CD14-positive monocyte (primary cell): ENCODE measurements around the gene EFCAB13. TPM values are rescaled to one million over a fixed set of nuclear protein-coding genes. Genes with fewer than 3 reads are reported as not detected.

Source experiments
- DNase-seq, 3 donors: peaks; one replicate each; pipeline ENCODE4 v3.0.0-alpha.2; 2011 to 2022
- H2AFZ ChIP-seq: 2 replicates; pipeline ENCODE4 v1.6.0; 2012; ENCODE audit warnings: mild to moderate bottlenecking, low read depth, low read length, inconsistent platforms; ENCODE audit not compliant: insufficient read depth, poor library complexity, severe bottlenecking
- H3K27ac ChIP-seq, 2 donors: 1 replicate in 1 of 2; 2 replicates in 1 of 2; pipeline ENCODE4 v1.5.1; 2012 to 2013; ENCODE audit warnings: low read length in 2 of 2, control low read depth in 1 of 2, inconsistent platforms in 1 of 2, low read depth in 1 of 2, mild to moderate bottlenecking in 1 of 2
- H3K27me3 ChIP-seq, 2 donors: one replicate each; pipeline versions ENCODE4 v1.6.0 to v1.6.1; 2011 to 2013; ENCODE audit warnings: low read length in 2 of 2; ENCODE audit not compliant: control insufficient read depth in 2 of 2, insufficient read depth in 2 of 2
- H3K36me3 ChIP-seq, 2 donors: replicated peaks in 1 of 2; 1 replicate in 1 of 2; 2 replicates in 1 of 2; pipeline versions ENCODE4 v1.5.1 to v1.6.1; 2012 to 2013; ENCODE audit warnings: low read length in 2 of 2, control low read depth in 1 of 2, inconsistent platforms in 1 of 2, mild to moderate bottlenecking in 1 of 2; ENCODE audit not compliant: insufficient read depth in 2 of 2, control insufficient read depth in 1 of 2
- H3K4me1 ChIP-seq, 2 donors: 1 replicate in 1 of 2; 2 replicates in 1 of 2; pipeline versions ENCODE4 v1.5.1 to v1.6.1; 2012 to 2013; ENCODE audit warnings: low read length in 2 of 2, control low read depth in 1 of 2, inconsistent platforms in 1 of 2, mild to moderate bottlenecking in 1 of 2, moderate library complexity in 1 of 2; ENCODE audit not compliant: insufficient read depth in 2 of 2, control insufficient read depth in 1 of 2
- H3K4me2 ChIP-seq: replicated peaks from 2 replicates; pipeline ENCODE3; 2012; ENCODE audit warnings: low read length, moderate library complexity, mild to moderate bottlenecking; ENCODE audit not compliant: poor library complexity, severe bottlenecking; ENCODE audit errors: extremely low read depth
- H3K4me3 ChIP-seq, 3 experiments: fragments of 200-600 bp in 1 of 3; sonication (generic) in 1 of 3; replicated peaks in 1 of 3; 1 replicate in 2 of 3; 2 replicates in 1 of 3; pipeline ENCODE4 v1.5.1; 2011 to 2013; ENCODE audit warnings: low read length in 3 of 3, mild to moderate bottlenecking in 3 of 3, control low read depth in 2 of 3, low read depth in 2 of 3, inconsistent platforms in 1 of 3, moderate library complexity in 1 of 3
- H3K79me2 ChIP-seq: 2 replicates; pipeline ENCODE4 v1.6.0; 2012; ENCODE audit warnings: mild to moderate bottlenecking, control low read depth, inconsistent platforms, low read length, moderate library complexity; ENCODE audit not compliant: insufficient read depth
- H3K9ac ChIP-seq: 2 replicates; pipeline ENCODE4 v1.6.0; 2017; ENCODE audit warnings: low read length, mild to moderate bottlenecking; ENCODE audit not compliant: insufficient read depth, poor library complexity, severe bottlenecking
- H3K9me3 ChIP-seq, 2 donors: replicated peaks in 1 of 2; 1 replicate in 1 of 2; 2 replicates in 1 of 2; pipeline versions ENCODE4 v1.5.1 to v1.6.1; 2012 to 2013; ENCODE audit warnings: low read length in 2 of 2, control low read depth in 1 of 2; ENCODE audit not compliant: control insufficient read depth in 1 of 2, insufficient read depth in 1 of 2
- H4K20me1 ChIP-seq: 2 replicates; pipeline ENCODE4 v1.6.0; 2012; ENCODE audit warnings: mild to moderate bottlenecking, low read length, control low read depth, moderate library complexity; ENCODE audit not compliant: insufficient read depth
- H3K27ac Mint-ChIP-seq, 7 donors: one replicate each; pipeline ENCODE4 v1.8.0; 2020; ENCODE audit warnings: mild to moderate bottlenecking in 7 of 7, mixed read lengths in 7 of 7, moderate library complexity in 6 of 7, inconsistent platforms in 2 of 7
- H3K27me3 Mint-ChIP-seq, 3 donors: one replicate each; pipeline ENCODE4 v1.8.0; 2021 to 2022; ENCODE audit warnings: low read depth in 3 of 3, mild to moderate bottlenecking in 3 of 3, mixed read lengths in 3 of 3, moderate library complexity in 3 of 3, inconsistent platforms in 1 of 3
- H3K36me3 Mint-ChIP-seq, 2 donors: one replicate each; pipeline ENCODE4 v1.8.0; 2020; ENCODE audit warnings: mixed read lengths in 2 of 2, inconsistent platforms in 1 of 2, mild to moderate bottlenecking in 1 of 2
- H3K4me1 Mint-ChIP-seq: one replicate; pipeline ENCODE4 v1.8.0; 2020; ENCODE audit warnings: mild to moderate bottlenecking, mixed read lengths
- H3K4me3 Mint-ChIP-seq, 2 donors: one replicate each; pipeline ENCODE4 v1.8.0; 2020; ENCODE audit warnings: mild to moderate bottlenecking in 2 of 2, mixed read lengths in 2 of 2, moderate library complexity in 1 of 2
- H3K9me3 Mint-ChIP-seq, 7 donors: one replicate each; pipeline ENCODE4 v1.8.0; 2020 to 2022; ENCODE audit warnings: mixed read lengths in 7 of 7, mild to moderate bottlenecking in 6 of 7, moderate library complexity in 6 of 7, inconsistent platforms in 2 of 7
- CTCF ChIP-seq: fragments of 200-600 bp; IDR thresholded peaks from one replicate; pipeline ENCODE4 v1.8.0; 2022; ENCODE audit warnings: antibody characterized with exemption, mild to moderate bottlenecking
- WGBS: methylation state at CpG from one replicate; pipeline ENCODE4 v1.1.5; 2013; ENCODE audit warnings: missing lambda C conversion rate; ENCODE audit not compliant: insufficient coverage; 5-methylcytosine and 5-hydroxymethylcytosine counted together
- intact Hi-C, 2 donors: fragments of 100-400 bp; cut with micrococcal nuclease; formaldehyde crosslinking; loops; one replicate each; pipeline versions ENCODE4 v1.15.0 to v1.15.1; 2023
- polyA plus RNA-seq, 3 donors: library from polyadenylated mRNA; depleted of rRNA in 1 of 3; unstranded in 2 of 3; stranded (reverse) in 1 of 3; fragments of 300-500 nt in 2 of 3; fragments of >200 nt in 1 of 3; fragmentation: Illumina TruSeq in 2 of 3; gene quantifications; 1 replicate in 2 of 3; 2 replicates in 1 of 3; pipeline ENCODE4 v1.2.3, GENCODE V29; 2012 to 2021

EFCAB13 gene
- polyA plus RNA-seq, 3 donors = 1.0 to 5.7 (median 3.5) TPM

DNA sequence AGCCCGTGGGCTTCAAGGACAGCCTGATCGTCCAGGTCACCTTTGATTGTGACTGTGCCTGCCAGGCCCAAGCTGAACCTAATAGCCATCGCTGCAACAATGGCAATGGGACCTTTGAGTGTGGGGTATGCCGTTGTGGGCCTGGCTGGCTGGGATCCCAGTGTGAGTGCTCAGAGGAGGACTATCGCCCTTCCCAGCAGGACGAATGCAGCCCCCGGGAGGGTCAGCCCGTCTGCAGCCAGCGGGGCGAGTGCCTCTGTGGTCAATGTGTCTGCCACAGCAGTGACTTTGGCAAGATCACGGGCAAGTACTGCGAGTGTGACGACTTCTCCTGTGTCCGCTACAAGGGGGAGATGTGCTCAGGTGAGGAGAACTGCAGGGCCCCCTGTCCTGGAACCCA lies 31.5 kb upstream of the EFCAB13 start:
- no peak overlapping the region for H3K4me3 Mint-ChIP-seq
- H3K4me1 ChIP-seq = no peaks in the 10 kb centered on the region
- no peaks in the 10 kb centered on the region for H3K9me3 Mint-ChIP-seq
- no peaks in the 10 kb centered on the region for H3K36me3 ChIP-seq
- TF ChIP-seq CTCF = no peak
- H3K27ac Mint-ChIP-seq = peak overlapping the region in 1 of 7 donors; percentile 8
- H3K4me2 ChIP-seq = no peak overlapping the region
- 96% methylated on average over 13 of the region's 14 CpGs for WGBS
- H3K79me2 ChIP-seq = no peaks in the 10 kb centered on the region
- no peak for DNase-seq
- H3K27me3 Mint-ChIP-seq = peaks cover 0 to 2% (median 1%) of the 10 kb centered on the region in 3 donors
- H3K9ac ChIP-seq = no peak overlapping the region
- no peaks in the 10 kb centered on the region for H3K36me3 Mint-ChIP-seq
- peaks cover 7% of the 10 kb centered on the region for H3K4me1 Mint-ChIP-seq
- H4K20me1 ChIP-seq = no peaks in the 10 kb centered on the region
- H3K9me3 ChIP-seq = no peaks in the 10 kb centered on the region
- intact Hi-C loops = loop anchor here in 1 of 2 donors (10.0 kb wide), 1 partner anchor 47 kb away; no protein-coding TSS in a partner anchor
- no peaks in the 10 kb centered on the region for H3K27me3 ChIP-seq
- no peak overlapping the region for H3K4me3 ChIP-seq
- H3K27ac ChIP-seq = no peak overlapping the region
- H2AFZ ChIP-seq = no peak overlapping the region

GRCh38 chr17:47295037-47295873 lies 28.5 kb upstream of the EFCAB13 start:
- Histone ChIP-seq H3K4me2 (no peak overlapping the region), H3K27ac (no peak overlapping the region), H2AFZ (no peak overlapping the region), H3K27me3 (no peaks in the 10 kb centered on the region), H3K79me2 (no peaks in the 10 kb centered on the region), H3K9ac (no peak overlapping the region), H3K36me3 (no peaks in the 10 kb centered on the region), H3K4me1 (no peaks in the 10 kb centered on the region), H3K4me3 (no peak overlapping the region), H4K20me1 (no peaks in the 10 kb centered on the region), H3K9me3 (no peaks in the 10 kb centered on the region)
- no peaks in the 10 kb centered on the region for H3K36me3 Mint-ChIP-seq
- peaks cover 0 to 2% (median 0%) of the 10 kb centered on the region in 7 donors for H3K9me3 Mint-ChIP-seq
- H3K27ac Mint-ChIP-seq = no peak overlapping the region
- peaks cover 7% of the 10 kb centered on the region for H3K4me1 Mint-ChIP-seq
- no peak for DNase-seq
- intact Hi-C loops = loop anchor here (5.0 to 10.0 kb wide), 2 partner anchors 38 to 50 kb away; no protein-coding TSS in a partner anchor
- WGBS = 91% methylated on average over 14 of the region's 14 CpGs
- H3K27me3 Mint-ChIP-seq = peaks cover 1 to 5% (median 2%) of the 10 kb centered on the region in 3 donors
- no peak overlapping the region for H3K4me3 Mint-ChIP-seq
- no peak for TF ChIP-seq CTCF
